Kasumi-1 (cell line): ENCODE results near the gene HSP90AB1.
A peak's percentile ranks its signal among the peaks of the same experiment; 100 is the strongest.

Experiments used
- DNase-seq, 2 experiments: peaks; one replicate each; lab custom pipeline; 2025; lab: John Stamatoyannopoulos, UW

HSP90AB1 gene

GRCh38 chr6:44268095-44268628 lies 21.3 kb downstream of the HSP90AB1 start:
- peak; percentile 30 to 41 for DNase-seq

GRCh38 chr6:44269178-44269920 lies 22.4 kb downstream of the HSP90AB1 start:
- DNase-seq: no peak

GRCh38 chr6:44269921-44270525 lies 23.1 kb downstream of the HSP90AB1 start, which contains the start of gene TMEM151B:
TMEM151B (plus strand) TSS chr6:44270450; CDS start chr6:44270743, 293 bp downstream.
- DNase-seq: no peak

- DNase-seq: no peak
These were observed 23.9 kb downstream of the HSP90AB1 start for GRCh38 chr6:44270526-44271405.

- no peak for DNase-seq
These were observed 24.5 kb downstream of the HSP90AB1 start for GRCh38 chr6:44271406-44271723.

GRCh38 chr6:44271914-44272313 lies 25.0 kb downstream of the HSP90AB1 start:
- DNase-seq: no peak

- DNase-seq: no peak
These were observed 25.6 kb downstream of the HSP90AB1 start for GRCh38 chr6:44272529-44272928.

GRCh38 chr6:44272999-44273566 lies 26.2 kb downstream of the HSP90AB1 start:
- no peak for DNase-seq

- DNase-seq: no peak
These were observed 26.7 kb downstream of the HSP90AB1 start for GRCh38 chr6:44273617-44274016.

- no peak for DNase-seq
These were observed 28.4 kb downstream of the HSP90AB1 start for GRCh38 chr6:44275271-44275748.

GRCh38 chr6:44275749-44276648 lies 29.1 kb downstream of the HSP90AB1 start:
- DNase-seq: no peak

GRCh38 chr6:44276667-44277640 lies 30.1 kb downstream of the HSP90AB1 start:
- no peak for DNase-seq

GRCh38 chr6:44277763-44278162 lies 30.9 kb downstream of the HSP90AB1 start:
- no peak for DNase-seq

GRCh38 chr6:44278315-44278714 lies 31.4 kb downstream of the HSP90AB1 start:
- no peak for DNase-seq

- DNase-seq: no peak
These were observed 32.1 kb downstream of the HSP90AB1 start for GRCh38 chr6:44278774-44279697.

GRCh38 chr6:44284121-44284520 lies 37.2 kb downstream of the HSP90AB1 start:
- peak in 1 of 2 experiments; percentile 11 for DNase-seq

GRCh38 chr6:44284867-44285266 lies 38.0 kb downstream of the HSP90AB1 start:
- DNase-seq: no peak

GRCh38 chr6:44285552-44286284 lies 38.8 kb downstream of the HSP90AB1 start:
- peak; percentile 54 to 56 for DNase-seq
